ENCODE results near the gene FOXB2.

Gene FOXB2

GRCh38 chr9:77017505-77017894, 2.0 kb upstream of the FOXB2 start:
- H3K27me3 Mint-ChIP-seq (ENCODE audit: low read depth) = peaks cover 98% of the 10 kb centered on the region
- TF ChIP-seq CTCF (IDR thresholded peaks at IDR 0.05; ENCODE audit: unreplicated experiment in 3 of 3) = no peak
- peaks cover 58% of the 10 kb centered on the region for H3K4me1 Mint-ChIP-seq
- H3K9me3 Mint-ChIP-seq = no peaks in the 10 kb centered on the region
- peak overlapping the region; percentile 44 to 77 (median 73) for H3K4me3 Mint-ChIP-seq
- H3K27ac Mint-ChIP-seq = no peak overlapping the region
- H3K36me3 Mint-ChIP-seq (ENCODE audit: low read depth) = no peaks in the 10 kb centered on the region

GRCh38 chr9:77018058-77018968, 1.1 kb upstream of the FOXB2 start:
- Mint-ChIP-seq H3K36me3 (ENCODE audit: low read depth) (no peaks in the 10 kb centered on the region), H3K4me3 (peak overlapping the region; percentile 56 to 77 (median 73)), H3K27me3 (ENCODE audit: low read depth) (peaks cover 98% of the 10 kb centered on the region), H3K9me3 (no peaks in the 10 kb centered on the region), H3K4me1 (peaks cover 57% of the 10 kb centered on the region), H3K27ac (no peak overlapping the region)
- no peak for TF ChIP-seq CTCF (IDR thresholded peaks at IDR 0.05; ENCODE audit: unreplicated experiment in 3 of 3)

- Mint-ChIP-seq H3K27ac (no peak overlapping the region), H3K27me3 (ENCODE audit: low read depth) (peaks cover 98% of the 10 kb centered on the region), H3K36me3 (ENCODE audit: low read depth) (no peaks in the 10 kb centered on the region), H3K4me1 (peaks cover 52% of the 10 kb centered on the region), H3K4me3 (peak overlapping the region; percentile 56 to 73 (median 66)), H3K9me3 (no peaks in the 10 kb centered on the region)
- TF ChIP-seq CTCF (IDR thresholded peaks at IDR 0.05; ENCODE audit: unreplicated experiment in 3 of 3) = no peak
Observed at GRCh38 chr9:77018969-77019235, 553 bp upstream of the FOXB2 start.

- Mint-ChIP-seq H3K4me3 (peak overlapping the region; percentile 56 to 66 (median 66)), H3K27me3 (ENCODE audit: low read depth) (peaks cover 98% of the 10 kb centered on the region), H3K9me3 (no peaks in the 10 kb centered on the region), H3K27ac (no peak overlapping the region), H3K36me3 (ENCODE audit: low read depth) (no peaks in the 10 kb centered on the region), H3K4me1 (peaks cover 43% of the 10 kb centered on the region)
- no peak for TF ChIP-seq CTCF (IDR thresholded peaks at IDR 0.05; ENCODE audit: unreplicated experiment in 3 of 3)
Observed at GRCh38 chr9:77019926-77020412, 514 bp downstream of the FOXB2 start.

GRCh38 chr9:77020413-77021290, 1.2 kb downstream of the FOXB2 start:
- no peak for TF ChIP-seq CTCF (IDR thresholded peaks at IDR 0.05; ENCODE audit: unreplicated experiment in 3 of 3)
- H3K4me3 Mint-ChIP-seq = no peak overlapping the region
- H3K27ac Mint-ChIP-seq = no peak overlapping the region
- H3K27me3 Mint-ChIP-seq (ENCODE audit: low read depth) = peaks cover 98% of the 10 kb centered on the region
- H3K36me3 Mint-ChIP-seq (ENCODE audit: low read depth) = no peaks in the 10 kb centered on the region
- no peaks in the 10 kb centered on the region for H3K9me3 Mint-ChIP-seq
- H3K4me1 Mint-ChIP-seq = peaks cover 36% of the 10 kb centered on the region
